IMR-90 (cell line): ENCODE results near the gene CYP11A1.

ENCODE experiments used
- BHLHE40 ChIP-seq: fragments of 150-350 bp; IDR thresholded peaks from 2 replicates; pipeline ENCODE4 v1.6.1; 2016; ENCODE audit warnings: mild to moderate bottlenecking, low read depth, low read length
- CEBPB ChIP-seq: IDR thresholded peaks from 2 replicates; pipeline ENCODE4 v1.6.1; 2012; ENCODE audit warnings: low read depth, low read length, improper control_type of control experiment
- CHD1 ChIP-seq: IDR thresholded peaks from 2 replicates; pipeline ENCODE4 v1.6.1; 2012; ENCODE audit warnings: low read depth, low read length, improper control_type of control experiment
- FOS ChIP-seq: fragments of 150-350 bp; IDR thresholded peaks from 2 replicates; pipeline ENCODE4 v1.6.1; 2016; ENCODE audit warnings: low read depth, low read length
- MAFK ChIP-seq: IDR thresholded peaks from 2 replicates; pipeline ENCODE4 v1.6.1; 2012; ENCODE audit warnings: low read depth, low read length, improper control_type of control experiment
- MAZ ChIP-seq: IDR thresholded peaks from 2 replicates; pipeline ENCODE4 v1.6.1; 2012; ENCODE audit warnings: low read depth, mild to moderate bottlenecking, low read length, improper control_type of control experiment, moderate library complexity, borderline replicate concordance
- MXI1 ChIP-seq: IDR thresholded peaks from 2 replicates; pipeline ENCODE4 v1.6.1; 2012; ENCODE audit warnings: low read depth, mild to moderate bottlenecking, low read length, moderate library complexity, borderline replicate concordance
- POLR2A ChIP-seq: IDR thresholded peaks from 2 replicates; pipeline ENCODE4 v1.6.1; 2012; ENCODE audit warnings: mild to moderate bottlenecking, low read depth, low read length
- RAD21 ChIP-seq: IDR thresholded peaks from 2 replicates; pipeline ENCODE4 v1.6.1; 2012; ENCODE audit warnings: low read length, improper control_type of control experiment
- RCOR1 ChIP-seq: IDR thresholded peaks from 2 replicates; pipeline ENCODE4 v1.6.1; 2012; ENCODE audit warnings: mild to moderate bottlenecking, low read length, improper control_type of control experiment; ENCODE audit not compliant: insufficient replicate concordance
- RFX5 ChIP-seq: IDR thresholded peaks from 2 replicates; pipeline ENCODE4 v1.8.0; 2012; ENCODE audit warnings: low read depth, mild to moderate bottlenecking, low read length, moderate library complexity
- SMC3 ChIP-seq: fragments of 150-350 bp; IDR thresholded peaks from 2 replicates; pipeline ENCODE4 v1.6.1; 2016; ENCODE audit warnings: low read depth, mild to moderate bottlenecking, antibody characterized with exemption, low read length, moderate library complexity
- TF ChIP-seq, protein P1 (sequence below): conservative IDR thresholded peaks from 2 replicates; pipeline ENCODE4 v1.5.1; 2012; ENCODE audit warnings: mild to moderate bottlenecking, low read depth, low read length, improper control_type of control experiment
- TF ChIP-seq, protein P2 (sequence below): fragments of 150-350 bp; IDR thresholded peaks from 2 replicates; pipeline ENCODE4 v1.6.1; 2016; ENCODE audit warnings: low read depth, mild to moderate bottlenecking, low read length, moderate library complexity, borderline replicate concordance

DNA sequence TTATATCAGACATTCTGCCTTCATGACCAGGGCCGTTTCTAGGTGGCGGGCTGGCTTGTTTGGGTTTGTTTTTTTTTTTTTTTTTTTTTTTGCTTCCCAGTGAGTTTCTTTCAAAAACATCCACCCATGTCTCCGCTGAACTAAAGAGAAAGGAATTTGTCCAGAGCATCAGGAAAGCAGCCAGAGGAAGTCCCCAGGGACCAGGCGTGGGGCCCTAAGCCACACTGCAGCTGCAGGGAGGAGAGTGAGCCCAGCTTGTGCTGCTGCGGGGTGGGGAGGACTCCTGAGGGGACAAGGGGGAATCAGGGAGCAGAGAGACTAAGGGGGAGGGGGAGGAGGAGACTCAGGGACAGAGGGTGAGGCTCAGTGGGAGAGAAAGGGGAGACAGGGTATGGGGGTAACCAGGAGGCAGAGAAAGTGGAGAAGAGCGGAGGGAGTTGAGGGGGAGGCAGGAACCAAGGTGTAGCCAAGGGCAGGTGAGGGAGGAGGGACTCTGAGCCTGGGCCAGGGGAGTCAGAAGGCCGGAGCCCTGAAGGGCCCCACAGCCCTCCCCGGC, 49.5 kb downstream of the CYP11A1 start:
- TF ChIP-seq, protein P1, sequence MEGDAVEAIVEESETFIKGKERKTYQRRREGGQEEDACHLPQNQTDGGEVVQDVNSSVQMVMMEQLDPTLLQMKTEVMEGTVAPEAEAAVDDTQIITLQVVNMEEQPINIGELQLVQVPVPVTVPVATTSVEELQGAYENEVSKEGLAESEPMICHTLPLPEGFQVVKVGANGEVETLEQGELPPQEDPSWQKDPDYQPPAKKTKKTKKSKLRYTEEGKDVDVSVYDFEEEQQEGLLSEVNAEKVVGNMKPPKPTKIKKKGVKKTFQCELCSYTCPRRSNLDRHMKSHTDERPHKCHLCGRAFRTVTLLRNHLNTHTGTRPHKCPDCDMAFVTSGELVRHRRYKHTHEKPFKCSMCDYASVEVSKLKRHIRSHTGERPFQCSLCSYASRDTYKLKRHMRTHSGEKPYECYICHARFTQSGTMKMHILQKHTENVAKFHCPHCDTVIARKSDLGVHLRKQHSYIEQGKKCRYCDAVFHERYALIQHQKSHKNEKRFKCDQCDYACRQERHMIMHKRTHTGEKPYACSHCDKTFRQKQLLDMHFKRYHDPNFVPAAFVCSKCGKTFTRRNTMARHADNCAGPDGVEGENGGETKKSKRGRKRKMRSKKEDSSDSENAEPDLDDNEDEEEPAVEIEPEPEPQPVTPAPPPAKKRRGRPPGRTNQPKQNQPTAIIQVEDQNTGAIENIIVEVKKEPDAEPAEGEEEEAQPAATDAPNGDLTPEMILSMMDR, result no peak
- TF ChIP-seq CEBPB (no peak), MAFK (no peak), BHLHE40 (no peak), POLR2A (no peak), RFX5 (no peak), RAD21 (no peak; the same call in 1 of the 2 replicates), MXI1 (no peak), RCOR1 (no peak), CHD1 (no peak), MAZ (peak; percentile 70; the same call in 1 of the 2 replicates), SMC3 (no peak), FOS (no peak)
- TF ChIP-seq, protein P2, sequence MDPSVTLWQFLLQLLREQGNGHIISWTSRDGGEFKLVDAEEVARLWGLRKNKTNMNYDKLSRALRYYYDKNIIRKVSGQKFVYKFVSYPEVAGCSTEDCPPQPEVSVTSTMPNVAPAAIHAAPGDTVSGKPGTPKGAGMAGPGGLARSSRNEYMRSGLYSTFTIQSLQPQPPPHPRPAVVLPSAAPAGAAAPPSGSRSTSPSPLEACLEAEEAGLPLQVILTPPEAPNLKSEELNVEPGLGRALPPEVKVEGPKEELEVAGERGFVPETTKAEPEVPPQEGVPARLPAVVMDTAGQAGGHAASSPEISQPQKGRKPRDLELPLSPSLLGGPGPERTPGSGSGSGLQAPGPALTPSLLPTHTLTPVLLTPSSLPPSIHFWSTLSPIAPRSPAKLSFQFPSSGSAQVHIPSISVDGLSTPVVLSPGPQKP, result no peak
